WTC11 (cell line): ENCODE measurements around the gene RCL1. TPM values are rescaled to one million over a fixed set of nuclear protein-coding genes. Genes with fewer than 3 reads are reported as not detected.

Experiments used
- ATAC-seq: fragments of 200-7000 bp; cut with Tn5 transposase; 2 replicates; pipeline ENCODE4 v1.10.0; 2021; ENCODE audit warnings: mild to moderate bottlenecking, moderate library complexity
- CTCF ChIA-PET: fragments of 300-600 bp; sonication (Branson Sonifier 250); formaldehyde crosslinking; loops from one replicate; lab custom pipeline; 2021; ENCODE audit warnings: antibody characterized with exemption; lab: Charles Lee
- POLR2A ChIA-PET: fragments of 350-600 bp; sonication (Branson Sonifier 250); formaldehyde crosslinking; loops from one replicate; lab custom pipeline; 2021; ENCODE audit warnings: antibody characterized with exemption; lab: Charles Lee
- DNase-seq: peaks from one replicate; pipeline ENCODE4 v3.0.0; 2021; ENCODE audit warnings: low spot score
- H3K27ac Mint-ChIP-seq: 2 replicates; pipeline ENCODE4 v1.8.0; 2021; ENCODE audit warnings: mixed read lengths
- H3K27me3 Mint-ChIP-seq: 2 replicates; pipeline ENCODE4 v1.8.0; 2021; ENCODE audit warnings: low read depth, mild to moderate bottlenecking, moderate library complexity, mixed read lengths
- H3K36me3 Mint-ChIP-seq: 2 replicates; pipeline ENCODE4 v1.8.0; 2021; ENCODE audit warnings: mixed read lengths
- H3K4me1 Mint-ChIP-seq: 2 replicates; pipeline ENCODE4 v1.8.0; 2022; ENCODE audit warnings: mixed read lengths
- H3K4me3 Mint-ChIP-seq: 2 replicates; pipeline ENCODE4 v1.8.0; 2021; ENCODE audit warnings: mild to moderate bottlenecking, moderate library complexity, mixed read lengths
- H3K9me3 Mint-ChIP-seq: 2 replicates; pipeline ENCODE4 v1.8.0; 2021; ENCODE audit warnings: mixed read lengths
- AR ChIP-seq: fragments of 250-450 bp; sonication (Bioruptor Pico); IDR thresholded peaks from 2 replicates; pipeline ENCODE4 v1.9.0; 2021; ENCODE audit warnings: mild to moderate bottlenecking
- ARID4B ChIP-seq: sonication (generic); formaldehyde crosslinking; IDR thresholded peaks from 2 replicates; pipeline ENCODE4 v1.8.0; 2023; ENCODE audit warnings: missing genetic modification reagents, mild to moderate bottlenecking, borderline replicate concordance
- CREM ChIP-seq: sonication (generic); formaldehyde crosslinking; IDR thresholded peaks from 2 replicates; pipeline ENCODE4 v1.8.1; 2022; ENCODE audit warnings: mild to moderate bottlenecking, missing genetic modification reagents, moderate library complexity
- ESRRA ChIP-seq: sonication (generic); formaldehyde crosslinking; IDR thresholded peaks from 2 replicates; pipeline ENCODE4 v1.8.1; 2022; ENCODE audit warnings: mild to moderate bottlenecking, missing genetic modification reagents, borderline replicate concordance
- FOXJ3 ChIP-seq: sonication (generic); formaldehyde crosslinking; IDR thresholded peaks from 2 replicates; pipeline ENCODE4 v1.9.0; 2021; ENCODE audit warnings: missing genetic modification reagents, mild to moderate bottlenecking, borderline replicate concordance
- GTF2I ChIP-seq: fragments of 250-450 bp; sonication (Bioruptor Pico); conservative IDR thresholded peaks from 2 replicates; pipeline ENCODE4 v1.4.0; 2021; ENCODE audit warnings: mild to moderate bottlenecking
- JAZF1 ChIP-seq: fragments of 250-450 bp; sonication (Bioruptor Pico); IDR thresholded peaks from 2 replicates; pipeline ENCODE4 v1.9.0; 2021; ENCODE audit warnings: moderate library complexity, mild to moderate bottlenecking, inconsistent platforms
- MAX ChIP-seq: sonication (generic); formaldehyde crosslinking; IDR thresholded peaks from 2 replicates; pipeline ENCODE4 v1.8.0; 2022; ENCODE audit warnings: mild to moderate bottlenecking, missing genetic modification reagents
- NFYB ChIP-seq: sonication (generic); formaldehyde crosslinking; conservative IDR thresholded peaks from 2 replicates; pipeline ENCODE4 v1.8.0; 2022; ENCODE audit warnings: low read depth, missing genetic modification reagents
- NR2C2 ChIP-seq: sonication (generic); formaldehyde crosslinking; IDR thresholded peaks from 2 replicates; pipeline ENCODE4 v1.8.0; 2022; ENCODE audit warnings: mild to moderate bottlenecking, missing genetic modification reagents
- SMAD3 ChIP-seq: sonication (generic); formaldehyde crosslinking; IDR thresholded peaks from 2 replicates; pipeline ENCODE4 v1.8.0; 2022; ENCODE audit warnings: missing genetic modification reagents, mild to moderate bottlenecking, borderline replicate concordance
- SOX15 ChIP-seq: fragments of 250-450 bp; sonication (Bioruptor Pico); IDR thresholded peaks from 2 replicates; pipeline ENCODE4 v1.9.0; 2021; ENCODE audit warnings: mild to moderate bottlenecking
- SP1 ChIP-seq: sonication (generic); formaldehyde crosslinking; conservative IDR thresholded peaks from 2 replicates; pipeline ENCODE4 v1.8.1; 2022; ENCODE audit warnings: missing genetic modification reagents
- STAT6 ChIP-seq: sonication (generic); formaldehyde crosslinking; conservative IDR thresholded peaks from 2 replicates; pipeline ENCODE4 v1.8.1; 2023; ENCODE audit warnings: mild to moderate bottlenecking, low read depth, missing genetic modification reagents, moderate library complexity
- TEAD4 ChIP-seq: sonication (generic); formaldehyde crosslinking; IDR thresholded peaks from 2 replicates; pipeline ENCODE4 v1.8.0; 2022; ENCODE audit warnings: mild to moderate bottlenecking, missing genetic modification reagents
- ZNF232 ChIP-seq: sonication (generic); formaldehyde crosslinking; IDR thresholded peaks from 2 replicates; pipeline ENCODE4 v1.8.0; 2022; ENCODE audit warnings: mild to moderate bottlenecking, missing genetic modification reagents
- ZNF281 ChIP-seq: sonication (generic); formaldehyde crosslinking; IDR thresholded peaks from 2 replicates; pipeline ENCODE4 v1.8.0; 2023; ENCODE audit warnings: mild to moderate bottlenecking, missing genetic modification reagents
- total RNA-seq: library from RNA; stranded (reverse); gene quantifications from 3 replicates; pipeline ENCODE4 v1.2.3, GENCODE V29; 2021
- TF ChIP-seq, protein P1 (sequence below): sonication (generic); formaldehyde crosslinking; IDR thresholded peaks from 2 replicates; pipeline ENCODE4 v1.8.1; 2023; ENCODE audit warnings: mild to moderate bottlenecking, missing genetic modification reagents
- TF ChIP-seq, protein P2 (sequence below): sonication (generic); formaldehyde crosslinking; IDR thresholded peaks from 2 replicates; pipeline ENCODE4 v1.8.1; 2022; ENCODE audit warnings: mild to moderate bottlenecking, moderate library complexity, missing genetic modification reagents

The RCL1 gene
- total RNA-seq, 1 experiment from 2014 or later = 27.2 TPM

DNA sequence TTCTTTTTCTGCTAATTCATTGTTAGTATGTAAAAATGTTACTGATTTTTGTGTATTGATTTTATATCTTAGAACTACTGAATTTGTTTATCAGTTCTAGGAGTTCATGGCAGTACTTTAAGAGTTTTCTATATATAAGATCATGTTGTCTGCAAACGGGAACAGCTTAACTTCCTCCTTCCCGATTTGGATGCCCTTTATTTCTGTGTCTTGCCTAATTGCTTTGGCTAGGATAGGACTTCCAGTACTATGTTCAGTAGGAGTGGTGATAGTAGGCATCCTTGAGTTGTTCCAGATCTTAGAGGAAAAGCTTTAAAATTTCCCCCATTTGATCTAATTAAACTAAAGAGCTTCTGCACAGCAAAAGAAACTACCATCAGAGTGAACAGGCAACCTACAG lies 20.1 kb downstream of the RCL1 start:
- ChIA-PET CTCF (no interaction called here), POLR2A (no interaction called here)
- ATAC-seq = no peak
- H3K27me3 Mint-ChIP-seq = no peaks in the 10 kb centered on the region
- peaks cover 3% of the 10 kb centered on the region; the same call in 1 of the 2 replicates for H3K9me3 Mint-ChIP-seq
- no peak overlapping the region for H3K27ac Mint-ChIP-seq
- no peak for TF ChIP-seq SMAD3 (CRISPR knock-in tag)
- TF ChIP-seq JAZF1 = no peak
- no peaks in the 10 kb centered on the region; the same call in 1 of the 2 replicates for H3K36me3 Mint-ChIP-seq
- peaks cover 7% of the 10 kb centered on the region; the same call in 1 of the 2 replicates for H3K4me1 Mint-ChIP-seq
- H3K4me3 Mint-ChIP-seq = no peak overlapping the region
- DNase-seq = no peak

GRCh38 chr9:4814913-4815312 lies 22.2 kb downstream of the RCL1 start:
- H3K27ac Mint-ChIP-seq = no peak overlapping the region
- ATAC-seq (no peak), DNase-seq (no peak)
- POLR2A ChIA-PET = no interaction called here
- H3K4me3 Mint-ChIP-seq = no peak overlapping the region
- peaks cover 3% of the 10 kb centered on the region; the same call in 1 of the 2 replicates for H3K9me3 Mint-ChIP-seq
- CTCF ChIA-PET = interaction anchor here (0.9 to 1.4 kb wide), 2 partner anchors 55 to 65 kb away, joined by 3 to 4 read pairs; no protein-coding TSS in a partner anchor
- H3K4me1 Mint-ChIP-seq = peaks cover 7% of the 10 kb centered on the region; the same call in 1 of the 2 replicates
- no peaks in the 10 kb centered on the region; the same call in 1 of the 2 replicates for H3K36me3 Mint-ChIP-seq
- no peaks in the 10 kb centered on the region for H3K27me3 Mint-ChIP-seq
- TF ChIP-seq, protein P1, sequence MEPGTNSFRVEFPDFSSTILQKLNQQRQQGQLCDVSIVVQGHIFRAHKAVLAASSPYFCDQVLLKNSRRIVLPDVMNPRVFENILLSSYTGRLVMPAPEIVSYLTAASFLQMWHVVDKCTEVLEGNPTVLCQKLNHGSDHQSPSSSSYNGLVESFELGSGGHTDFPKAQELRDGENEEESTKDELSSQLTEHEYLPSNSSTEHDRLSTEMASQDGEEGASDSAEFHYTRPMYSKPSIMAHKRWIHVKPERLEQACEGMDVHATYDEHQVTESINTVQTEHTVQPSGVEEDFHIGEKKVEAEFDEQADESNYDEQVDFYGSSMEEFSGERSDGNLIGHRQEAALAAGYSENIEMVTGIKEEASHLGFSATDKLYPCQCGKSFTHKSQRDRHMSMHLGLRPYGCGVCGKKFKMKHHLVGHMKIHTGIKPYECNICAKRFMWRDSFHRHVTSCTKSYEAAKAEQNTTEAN (CRISPR knock-in tag) = no peak
- TF ChIP-seq CREM (CRISPR knock-in tag) = no peak
- TF ChIP-seq SOX15 (CRISPR knock-in tag) = no peak
- no peak for TF ChIP-seq ESRRA
- no peak for TF ChIP-seq ZNF281 (CRISPR knock-in tag)
- TF ChIP-seq, protein P2, sequence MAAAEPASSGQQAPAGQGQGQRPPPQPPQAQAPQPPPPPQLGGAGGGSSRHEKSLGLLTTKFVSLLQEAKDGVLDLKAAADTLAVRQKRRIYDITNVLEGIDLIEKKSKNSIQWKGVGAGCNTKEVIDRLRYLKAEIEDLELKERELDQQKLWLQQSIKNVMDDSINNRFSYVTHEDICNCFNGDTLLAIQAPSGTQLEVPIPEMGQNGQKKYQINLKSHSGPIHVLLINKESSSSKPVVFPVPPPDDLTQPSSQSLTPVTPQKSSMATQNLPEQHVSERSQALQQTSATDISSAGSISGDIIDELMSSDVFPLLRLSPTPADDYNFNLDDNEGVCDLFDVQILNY (CRISPR knock-in tag) = no peak
- no peak for TF ChIP-seq GTF2I (CRISPR knock-in tag)
- TF ChIP-seq TEAD4 = no peak
- no peak for TF ChIP-seq JAZF1
- TF ChIP-seq ZNF232 (CRISPR knock-in tag) = no peak
- TF ChIP-seq NR2C2 (CRISPR knock-in tag) = no peak
- no peak for TF ChIP-seq AR (CRISPR knock-in tag)
- no peak for TF ChIP-seq ARID4B (CRISPR knock-in tag)
- TF ChIP-seq STAT6 = no peak
- no peak for TF ChIP-seq NFYB
- TF ChIP-seq SP1 = no peak
- no peak for TF ChIP-seq FOXJ3 (CRISPR knock-in tag)
- no peak for TF ChIP-seq MAX (CRISPR knock-in tag)
